HG02885 (cell line): Measurements from ENCODE around the gene RCAN3.
A peak's percentile ranks its signal among the peaks of the same experiment; 100 is the strongest.
"Not testable (repeated sequence)": the region's sequence is repeated elsewhere in the genome, so short reads cannot be mapped to it uniquely, and the experiment has no call there.

Source experiments
- ATAC-seq: cut with Tn5 transposase; IDR thresholded peaks from one replicate; pipeline ENCODE4 v1.9.1; 2021; ENCODE audit warnings: mild to moderate bottlenecking; ENCODE audit not compliant: unreplicated experiment, poor library complexity

RCAN3 gene

DNA sequence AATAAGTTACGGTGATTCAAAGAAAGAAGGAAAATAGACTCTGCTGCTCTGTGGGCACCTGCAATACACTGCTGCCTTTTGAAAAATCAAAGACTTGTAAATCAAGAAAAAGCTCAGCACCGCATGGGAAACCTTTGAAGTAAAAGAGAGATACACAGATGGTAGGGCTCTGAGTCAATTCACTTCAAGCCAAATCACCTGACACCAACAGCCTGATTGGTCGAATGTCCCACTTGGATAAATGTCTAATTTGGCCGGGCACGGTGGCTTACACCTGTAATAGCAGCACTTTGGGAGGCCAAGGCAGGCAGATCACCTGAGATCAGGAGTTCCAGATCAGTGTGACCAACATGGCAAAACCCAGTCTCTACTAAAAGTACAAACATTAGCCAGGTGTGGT, 19.2 kb upstream of the RCAN3 start:
- ATAC-seq, result no peak

DNA sequence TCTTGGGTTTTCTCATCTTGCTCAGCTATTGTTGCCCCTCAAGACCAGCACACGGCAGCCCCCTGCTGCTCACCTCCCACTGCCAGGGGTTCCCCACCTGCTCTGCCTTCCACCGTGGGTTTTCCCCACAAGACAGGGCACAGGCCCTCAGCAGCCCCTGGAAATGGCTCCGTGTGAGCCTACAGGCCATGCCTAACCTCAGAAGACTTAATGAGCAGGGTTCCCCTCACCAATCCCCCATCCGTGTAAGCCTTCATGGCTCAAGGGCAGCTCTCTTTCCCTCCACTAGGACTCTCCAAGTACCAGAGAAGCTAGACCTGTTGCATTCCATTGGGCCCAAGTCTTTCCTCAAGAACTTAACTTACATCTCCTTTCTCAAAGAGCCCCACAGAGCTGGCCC, 18.4 kb upstream of the RCAN3 start:
- no peak for ATAC-seq

DNA sequence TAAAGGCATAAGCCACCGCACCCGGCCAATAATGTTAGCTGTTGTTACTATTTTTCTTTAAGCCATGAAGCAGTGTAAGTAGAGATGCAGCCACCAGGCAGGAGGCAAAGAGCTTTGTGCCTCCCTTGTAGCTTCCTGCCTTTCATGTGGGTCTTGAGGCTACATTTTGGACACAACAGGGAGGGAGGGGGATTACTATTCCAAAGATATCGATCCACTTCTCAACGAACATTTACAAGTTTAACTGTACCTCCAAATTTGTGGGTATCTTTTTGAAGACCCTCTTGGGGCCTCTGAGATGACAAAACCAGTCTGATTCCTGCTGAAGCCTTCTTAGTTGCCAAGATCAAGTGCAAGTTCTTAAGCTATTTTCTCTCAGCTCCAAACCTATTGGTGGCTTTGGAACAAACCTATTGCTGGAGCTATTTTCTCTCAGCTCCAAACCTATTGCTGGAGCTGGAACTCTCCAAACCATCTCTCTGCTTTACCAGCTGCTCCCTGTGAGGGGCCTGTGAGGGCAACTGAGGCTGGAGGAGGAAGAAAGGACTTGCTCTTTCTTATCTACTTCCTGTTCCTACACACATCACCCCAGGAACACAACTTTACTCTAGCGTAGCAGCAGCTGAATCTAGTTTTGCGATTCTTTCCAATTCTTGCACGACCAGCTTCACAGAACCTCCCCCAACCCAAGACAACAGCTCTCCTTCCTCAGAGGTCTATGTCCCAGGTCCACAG, 16.1 kb upstream of the RCAN3 start:
- no peak for ATAC-seq

DNA sequence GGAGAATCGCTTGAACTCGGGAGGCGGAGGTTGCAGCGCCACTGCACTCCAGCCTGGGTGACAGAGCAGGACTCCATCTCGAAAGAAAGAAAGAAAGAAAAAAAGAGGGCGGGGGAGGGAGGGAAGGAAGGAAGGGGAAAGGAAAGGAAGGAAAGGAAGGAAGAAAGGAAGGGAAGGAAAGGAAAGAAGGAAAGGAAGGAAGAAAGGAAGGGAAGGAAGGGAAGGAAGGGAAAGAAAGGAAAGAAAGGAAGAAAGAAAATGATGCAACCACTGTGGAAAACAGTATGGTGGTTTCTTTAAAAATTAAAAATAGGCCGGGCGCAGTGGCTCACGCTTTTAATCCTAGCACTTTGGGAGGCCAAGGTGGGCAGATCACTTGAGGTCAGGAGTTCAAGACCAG, 15.2 kb upstream of the RCAN3 start:
- no peak for ATAC-seq

DNA sequence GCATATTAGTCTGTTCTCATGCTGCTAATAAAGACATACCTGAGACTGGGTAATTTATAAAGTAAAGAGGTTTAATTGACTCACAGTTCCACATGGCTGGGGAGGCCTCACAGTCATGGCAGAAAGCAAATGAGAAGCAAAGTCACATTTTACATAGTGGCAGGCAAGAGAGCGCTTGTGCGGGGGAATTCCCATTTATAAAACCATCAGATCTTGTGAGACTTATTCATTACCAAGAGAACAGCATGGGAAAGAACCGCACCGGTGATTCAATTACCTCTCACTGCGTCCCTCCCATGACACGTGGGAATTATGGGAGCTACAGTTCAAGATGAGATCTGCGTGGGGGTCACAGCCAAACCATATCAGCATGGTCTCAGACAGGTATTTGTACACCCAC, 14.5 kb upstream of the RCAN3 start:
- ATAC-seq, result not testable (repeated sequence)

DNA sequence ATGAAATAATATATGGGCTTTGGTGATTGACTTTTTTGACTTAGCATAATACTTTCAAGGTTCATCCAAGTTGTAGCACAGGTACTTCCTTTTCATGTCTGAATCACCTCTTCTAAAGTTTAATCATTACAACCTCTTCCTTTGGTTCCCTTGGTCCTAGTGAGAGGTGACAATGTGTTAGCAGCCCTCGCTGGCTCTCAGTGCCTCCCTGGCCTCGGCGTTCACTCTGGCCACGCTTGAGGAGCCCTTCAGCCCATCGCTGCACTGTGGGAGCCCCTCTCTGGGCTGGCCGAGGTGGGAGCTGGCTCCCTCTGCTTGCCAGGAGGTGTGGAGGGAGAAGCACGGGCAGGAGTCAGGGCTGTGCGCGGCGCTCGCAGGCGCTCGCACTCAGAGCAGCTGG, 13.0 kb upstream of the RCAN3 start:
- ATAC-seq, result no peak

DNA sequence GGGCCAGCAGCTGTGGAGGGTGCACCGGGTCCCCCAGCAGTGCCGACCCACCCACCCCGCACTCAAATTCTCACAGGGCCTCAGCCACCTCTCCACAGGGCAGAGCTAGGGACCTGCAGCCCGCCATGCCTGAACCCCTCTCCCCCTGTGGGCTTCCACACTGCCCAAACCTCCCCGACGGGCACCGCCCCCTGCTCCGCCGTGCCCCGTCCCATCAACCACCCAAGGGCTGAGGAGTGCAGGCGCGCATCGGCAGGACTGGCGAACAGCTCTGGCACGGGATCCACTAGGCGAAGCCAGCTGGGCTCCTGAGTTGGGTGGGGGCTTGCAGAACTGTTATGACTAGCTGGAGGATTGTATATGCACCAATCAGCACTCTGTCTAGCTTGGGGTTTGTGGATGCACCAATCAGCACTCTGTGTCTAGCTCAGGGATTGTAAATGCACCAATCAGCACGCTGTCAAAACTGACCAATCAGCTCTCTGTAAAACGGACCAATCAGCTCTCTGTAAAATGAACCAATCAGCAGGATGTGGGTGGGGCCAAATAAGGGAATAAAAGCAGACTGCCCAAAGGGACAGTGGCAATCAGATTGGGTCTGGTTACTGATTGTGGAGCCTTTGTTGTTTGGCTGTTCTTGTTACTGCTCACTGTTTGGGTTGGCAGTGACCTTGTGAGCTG, 12.4 kb upstream of the RCAN3 start:
- ATAC-seq, result no peak

DNA sequence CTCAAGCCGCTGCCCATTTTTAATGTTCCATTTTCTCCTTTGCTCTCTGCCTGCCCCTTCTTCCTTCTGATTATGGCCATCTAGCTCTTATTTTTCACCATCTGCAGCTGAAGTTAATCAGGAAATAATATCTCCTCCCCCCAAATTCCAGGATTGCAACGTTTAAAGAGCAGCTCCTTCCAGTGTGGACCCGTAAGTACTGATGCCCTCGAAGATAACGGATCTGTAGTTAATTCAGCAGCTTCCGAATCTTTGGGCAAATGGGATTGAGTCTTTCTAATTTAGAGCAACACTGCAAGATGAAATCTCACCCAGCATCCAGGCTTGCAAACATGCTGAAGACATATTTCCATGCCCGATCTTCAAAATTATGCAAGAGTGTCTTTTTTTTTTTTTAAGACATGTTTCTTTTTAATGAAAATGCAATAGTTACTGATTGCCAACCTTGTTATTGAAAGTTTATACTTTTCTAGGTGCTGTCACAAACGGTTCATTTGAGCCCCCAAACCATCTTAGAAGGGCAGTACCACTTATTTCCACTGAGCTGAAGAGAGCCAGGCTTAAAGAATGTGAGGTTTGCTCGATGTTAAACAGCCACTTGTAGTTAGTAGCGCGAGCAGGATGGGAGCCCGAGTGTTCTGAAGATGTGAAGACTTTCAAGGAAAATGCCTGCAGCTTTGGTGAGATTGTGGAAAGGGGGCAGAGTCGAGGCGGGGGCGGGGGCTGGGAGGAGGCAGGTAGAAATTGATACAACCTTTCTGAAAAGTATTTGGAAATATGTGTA, 10.9 kb upstream of the RCAN3 start:
- ATAC-seq, result no peak

DNA sequence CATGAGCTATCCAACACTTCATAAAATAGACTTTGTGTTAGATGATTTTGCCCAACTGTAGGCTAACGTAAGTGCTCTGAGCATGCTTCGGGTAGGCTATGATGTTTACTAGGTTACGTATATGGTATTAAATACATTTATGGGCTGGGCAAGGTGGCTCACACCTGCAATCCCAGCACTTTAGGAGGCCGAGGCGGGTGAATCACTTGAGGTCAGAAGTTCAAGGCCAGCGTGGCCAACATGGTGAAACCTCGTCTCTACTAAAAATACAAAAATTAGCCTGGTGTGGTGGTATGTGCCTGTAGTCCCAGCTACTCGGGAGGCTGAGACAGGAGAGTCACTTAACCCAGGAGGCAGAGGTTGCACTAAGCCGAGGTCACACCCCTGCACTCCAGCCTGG, 9.7 kb upstream of the RCAN3 start:
- not testable (repeated sequence) for ATAC-seq

DNA sequence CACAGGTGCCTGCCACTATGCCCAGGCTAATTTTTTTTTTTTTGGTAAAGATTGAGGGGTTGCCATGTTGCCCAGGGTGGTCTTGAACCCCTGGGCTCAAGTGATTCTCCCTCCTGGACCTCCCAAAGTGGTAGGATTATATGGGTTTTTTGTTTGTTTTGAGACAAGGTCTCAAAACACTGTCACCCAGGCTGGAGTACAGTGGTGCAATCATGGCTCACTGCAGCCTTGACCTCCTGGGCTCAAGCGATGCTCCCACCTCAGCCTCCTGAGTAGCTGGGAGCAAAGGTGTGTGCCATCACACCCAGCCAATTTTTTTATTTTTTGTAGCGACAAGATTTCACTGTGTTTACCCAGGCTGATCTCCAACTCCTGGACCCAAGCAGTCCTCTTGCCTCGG, 8.9 kb upstream of the RCAN3 start:
- no peak for ATAC-seq

DNA sequence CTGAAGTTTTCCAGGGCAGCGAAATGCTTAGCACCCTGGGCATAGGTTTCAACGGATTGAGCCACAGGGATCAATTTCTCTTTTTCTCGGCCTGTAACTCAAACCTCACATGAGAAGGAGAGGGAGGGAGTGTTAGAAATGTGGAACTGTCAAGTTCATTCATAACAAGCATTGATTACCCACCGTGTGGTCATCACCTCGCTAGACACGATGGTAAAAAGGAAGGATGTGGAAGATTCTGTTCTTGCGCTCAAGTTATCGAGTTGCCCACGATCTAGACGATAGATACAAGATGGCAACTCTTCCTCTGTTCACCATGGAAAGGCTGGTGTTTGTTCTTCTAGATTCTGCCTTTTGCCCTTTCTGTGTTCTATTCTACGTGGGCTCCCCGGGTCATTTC, 4.0 kb upstream of the RCAN3 start:
- no peak for ATAC-seq

DNA sequence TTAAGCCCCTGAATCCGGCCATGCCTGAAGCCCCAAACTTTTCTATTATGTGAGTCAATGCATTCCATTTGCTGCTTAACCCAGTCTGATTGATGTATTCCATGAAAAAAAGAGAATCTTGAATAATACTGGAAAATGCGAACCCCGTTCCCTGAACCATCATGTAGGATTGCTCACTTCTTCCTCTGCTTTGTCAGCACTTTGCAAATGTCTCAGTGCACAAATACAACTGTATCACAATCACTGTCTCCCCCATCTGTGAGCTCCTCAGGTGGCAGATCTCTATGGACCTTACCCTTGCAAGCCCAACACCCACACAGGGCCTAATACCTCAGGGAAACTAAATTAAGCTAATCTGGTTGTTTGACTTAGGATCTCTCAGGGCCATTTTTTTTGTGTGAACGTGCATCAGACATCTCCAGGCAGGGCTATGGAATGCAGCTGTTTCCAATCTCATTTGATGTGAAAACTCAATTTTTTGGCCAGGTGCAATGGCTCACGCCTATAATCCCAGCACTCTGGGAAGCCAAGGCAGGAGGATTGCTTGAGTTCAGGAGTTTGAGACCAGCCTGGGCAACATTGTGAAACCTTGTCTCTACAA, 2.1 kb upstream of the RCAN3 start:
- ATAC-seq, result no peak

DNA sequence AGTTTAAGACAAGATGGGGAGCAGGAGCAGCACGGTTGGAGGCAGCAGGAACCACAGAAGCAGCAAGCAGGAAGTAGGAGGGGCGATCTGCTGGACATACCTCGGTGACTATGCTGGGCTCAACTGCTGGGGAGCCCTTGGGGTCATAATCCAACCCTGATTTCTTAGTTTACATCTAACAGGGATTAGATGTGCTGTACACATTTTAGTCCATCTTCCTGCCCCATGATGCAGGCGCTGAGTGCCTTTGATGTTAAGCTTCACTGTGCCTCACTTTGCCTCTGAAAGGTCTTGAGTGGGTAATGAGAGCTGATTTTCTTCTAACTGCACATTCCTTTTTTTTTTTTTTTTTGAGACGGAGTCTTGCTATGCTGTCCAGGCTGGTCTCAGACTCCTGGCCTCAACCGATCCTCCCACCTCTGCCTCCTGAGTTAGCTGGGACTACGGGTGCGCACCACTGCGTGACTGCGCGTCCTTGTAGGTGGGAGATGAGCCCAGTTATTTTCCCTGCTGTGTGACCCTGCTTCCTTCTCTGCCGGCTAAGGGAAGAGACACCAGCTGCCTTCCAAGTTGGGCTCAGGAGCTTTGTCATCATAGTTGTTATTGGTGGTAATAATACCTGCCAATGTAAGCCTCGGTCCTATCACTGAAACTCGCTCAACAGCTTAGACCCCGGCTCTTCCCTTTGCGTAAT, 1.1 kb upstream of the RCAN3 start:
- ATAC-seq, result no peak

DNA sequence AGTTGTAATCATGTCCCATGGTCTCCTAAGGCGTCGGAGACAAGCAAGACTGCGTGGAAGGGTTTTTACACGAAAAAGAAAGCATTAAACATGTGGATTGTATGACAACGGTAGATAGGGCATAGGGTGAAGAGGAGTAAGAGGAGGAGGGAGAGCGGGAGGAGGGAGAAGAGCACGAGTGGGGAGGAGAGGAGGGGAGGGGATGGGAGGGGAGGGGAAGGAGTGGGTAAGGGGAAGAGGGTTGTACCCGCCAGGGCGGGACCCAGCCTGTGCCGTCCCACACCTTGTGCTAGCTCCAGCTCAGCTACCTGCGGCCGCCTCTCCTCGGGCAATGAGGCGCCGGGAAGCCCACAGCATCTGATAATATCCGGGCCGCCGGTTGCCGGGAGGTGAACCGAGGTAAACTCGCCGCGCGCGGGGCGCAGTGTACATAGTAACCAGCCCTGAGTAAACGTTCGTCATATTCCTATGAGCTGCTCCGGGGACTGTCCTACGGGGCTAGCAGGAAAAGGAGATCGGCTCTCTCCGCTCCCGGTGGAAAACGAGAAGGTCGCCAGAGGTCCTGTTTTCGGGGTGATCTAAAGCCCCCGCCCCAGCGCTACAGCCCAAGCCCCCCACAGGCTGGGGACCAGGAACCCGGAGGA, 449 bp upstream of the RCAN3 start:
- ATAC-seq, result peak; percentile 34

DNA sequence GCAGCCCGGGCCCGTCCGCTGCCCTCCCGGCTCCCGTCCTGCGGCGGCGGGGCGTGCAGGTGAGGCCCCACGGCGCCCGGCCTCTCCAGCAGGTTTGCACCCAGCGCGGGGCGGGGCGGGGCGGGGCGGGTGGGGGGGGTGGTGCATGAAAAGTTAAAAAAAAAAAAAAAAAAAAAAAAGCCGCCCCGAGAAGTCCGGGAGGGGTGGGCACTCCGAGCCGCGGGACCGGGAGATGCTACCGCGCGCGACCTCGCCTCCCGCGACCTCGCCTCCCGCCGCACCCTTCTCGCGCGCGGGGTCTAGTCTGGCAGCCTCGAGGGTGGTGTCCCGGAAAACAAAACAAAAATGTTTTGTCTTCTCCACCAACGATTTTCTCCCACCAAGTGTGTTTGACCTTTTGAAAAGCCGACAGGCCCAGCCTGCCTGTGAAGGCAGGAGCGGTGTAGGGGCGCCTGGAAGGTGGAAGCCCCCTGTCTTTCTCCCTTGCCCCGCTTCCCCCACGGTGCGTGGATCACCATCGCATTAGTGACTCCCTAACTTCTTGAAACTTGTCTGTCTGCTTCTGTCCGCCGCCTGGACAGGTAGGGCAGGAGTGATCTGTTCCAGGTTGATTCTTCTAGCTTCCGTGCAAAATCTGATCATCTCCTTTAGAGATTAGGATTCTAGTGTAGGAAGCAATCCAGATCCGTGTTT, 569 bp downstream of the RCAN3 start:
- ATAC-seq, result peak; percentile 12

DNA sequence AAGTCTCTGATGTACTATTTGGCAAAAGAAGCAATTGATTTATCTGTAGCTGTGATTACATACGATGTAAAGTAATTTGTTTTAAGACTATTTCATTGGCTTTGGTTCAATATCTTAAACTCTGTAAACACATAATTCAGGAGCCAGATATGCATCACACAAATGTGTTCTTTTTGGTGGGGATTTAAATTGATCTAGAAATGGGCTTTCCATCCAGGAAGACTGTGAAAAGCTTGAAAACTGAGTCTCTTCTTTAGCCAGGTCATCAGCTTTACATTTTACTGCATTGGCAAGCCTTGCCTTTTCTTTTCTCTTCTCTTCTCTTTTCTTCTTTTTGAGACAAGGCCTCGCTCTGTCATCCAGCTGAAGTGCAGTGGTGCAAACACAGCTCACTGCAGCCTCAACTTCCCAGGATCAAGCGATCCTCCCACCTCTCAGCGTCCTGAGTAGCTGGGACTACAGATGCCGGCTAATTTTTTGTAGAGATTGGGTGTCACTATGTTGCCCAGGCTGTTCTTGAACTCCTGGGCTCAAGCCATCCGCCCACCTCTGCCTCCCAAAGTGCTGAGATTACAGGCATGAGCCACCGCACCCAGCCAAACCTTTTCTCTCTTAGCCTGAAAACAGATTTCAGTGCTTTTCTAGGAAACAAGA, 1.4 kb downstream of the RCAN3 start:
- no peak for ATAC-seq

DNA sequence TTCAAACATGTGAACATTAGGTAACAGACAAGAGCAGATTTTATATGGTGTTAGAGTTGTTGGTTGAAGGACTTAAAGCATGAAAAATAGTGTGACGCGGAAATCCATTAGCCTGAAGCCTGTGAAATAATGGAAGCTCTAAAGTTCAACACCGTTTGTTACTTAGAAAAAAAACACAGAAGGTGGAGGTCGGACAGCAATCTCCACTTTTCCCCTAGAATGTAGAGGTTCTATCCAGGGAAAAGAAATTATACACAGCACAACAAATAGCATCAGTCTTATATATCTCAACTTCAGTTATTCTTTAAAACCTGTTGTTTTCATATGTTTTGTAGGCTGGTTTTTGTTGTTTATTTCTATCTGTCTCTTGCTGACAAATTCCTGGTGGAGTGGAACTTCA, 1.9 kb downstream of the RCAN3 start:
- no peak for ATAC-seq

DNA sequence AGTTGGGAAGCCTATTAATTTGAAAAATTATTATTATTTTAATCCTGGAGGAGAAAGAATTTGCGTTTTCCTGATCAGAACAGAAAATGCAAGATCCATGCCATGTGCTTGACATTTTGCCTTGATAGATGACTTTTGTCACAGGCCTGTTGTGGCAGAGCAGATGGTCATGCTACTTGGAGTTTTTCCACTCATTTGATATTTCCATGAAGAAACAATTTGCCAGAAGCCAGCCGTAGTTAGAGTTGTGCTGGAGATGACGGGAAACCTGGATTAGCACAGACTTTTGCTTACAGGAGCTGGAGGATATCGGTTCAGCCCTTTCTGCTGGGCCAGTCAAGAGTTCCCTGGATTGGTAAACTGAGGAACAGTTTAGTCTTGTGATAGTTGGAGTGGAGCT, 3.2 kb downstream of the RCAN3 start:
- no peak for ATAC-seq
